GM10248 (cell line): ENCODE data around the gene MAGT1.

Experiments
- CTCF ChIA-PET: fragments of 300-600 bp; sonication (Branson Sonifier 250); formaldehyde crosslinking; extraction: SDS; loops from one replicate; lab custom pipeline; 2021; ENCODE audit warnings: antibody characterized with exemption; lab: Yijun Ruan, JAX
- POLR2A ChIA-PET: fragments of 350-650 bp; sonication (Branson Sonifier 250); formaldehyde crosslinking; extraction: SDS; loops from one replicate; lab custom pipeline; 2020; ENCODE audit warnings: antibody characterized with exemption; lab: Yijun Ruan, JAX
- DNase-seq: peaks from one replicate; pipeline ENCODE4 v3.0.0; 2012; ENCODE audit errors: extremely low spot score
- CTCF ChIP-seq: IDR thresholded peaks from 2 replicates; pipeline ENCODE4 v1.5.1; 2012; ENCODE audit warnings: mild to moderate bottlenecking, low read depth; ENCODE audit errors: extremely low read depth, missing control alignments, control extremely low read depth

Gene MAGT1

GRCh38 chrX:77788050-77788449 is 107.2 kb downstream of the MAGT1 start:
- TF ChIP-seq CTCF = no peak

GRCh38 chrX:77786365-77786680 is 108.9 kb downstream of the MAGT1 start:
- no peak for TF ChIP-seq CTCF
- POLR2A ChIA-PET = no interaction called here

More at GRCh38 chrX:77788050-77788449, 107.2 kb downstream of the MAGT1 start:
- POLR2A ChIA-PET = interaction anchor here (0.5 kb wide), 1 partner anchor 15 kb away, joined by 4 read pairs; no protein-coding TSS in a partner anchor
- DNase-seq = no peak
- CTCF ChIA-PET = no interaction called here

GRCh38 chrX:77785486-77786364 is 109.5 kb downstream of the MAGT1 start, which contains the start of gene ATRX:
Gene ATRX, minus strand, starts transcription at chrX:77786216. Its CDS starts 215 bp downstream, at chrX:77786001.
- ChIA-PET POLR2A (no interaction called here), CTCF (no interaction called here)
- peak; percentile 81 for DNase-seq
- TF ChIP-seq CTCF = no peak

More at GRCh38 chrX:77786365-77786680, 108.9 kb downstream of the MAGT1 start:
- CTCF ChIA-PET = no interaction called here
- no peak for DNase-seq

- POLR2A ChIA-PET = interaction anchor here (0.8 kb wide), 1 partner anchor 20 kb away, joined by 4 read pairs; no protein-coding TSS in a partner anchor
- TF ChIP-seq CTCF = no peak
Measured at GRCh38 chrX:77779695-77780094, 115.5 kb downstream of the MAGT1 start.

GRCh38 chrX:77776659-77777058 is 118.6 kb downstream of the MAGT1 start:
- no peak for DNase-seq
- ChIA-PET POLR2A (no interaction called here), CTCF (no interaction called here)
- no peak for TF ChIP-seq CTCF

More at GRCh38 chrX:77779695-77780094, 115.5 kb downstream of the MAGT1 start:
- CTCF ChIA-PET = interaction anchor here (1.1 kb wide), 1 partner anchor 10 kb away, joined by 3 read pairs; no protein-coding TSS in a partner anchor
- peak; percentile 16 for DNase-seq
